GM12878 (cell line): ENCODE measurements around the gene SPATA3. TPM values are rescaled to one million over a fixed set of nuclear protein-coding genes. Genes with fewer than 3 reads are reported as not detected.

Experiments used
- ATAC-seq: fragments of 200-7000 bp; cut with Tn5 transposase; 3 replicates; pipeline ENCODE4 v1.9.1; 2020; ENCODE audit warnings: mild to moderate bottlenecking, moderate library complexity
- BruUV-seq: library from RNA; stranded (reverse); fragments of 400-500 nt; replicated peaks from 2 replicates; lab custom pipeline; 2021; lab: Mats Ljungman, UMichigan
- CTCF ChIA-PET: fragments of 300-600 bp; sonication (Branson Sonifier 250); formaldehyde crosslinking; extraction: SDS; loops from one replicate; lab custom pipeline; 2021; ENCODE audit warnings: inconsistent platforms; lab: Yijun Ruan, JAX
- POLR2A ChIA-PET: fragments of 350-600 bp; formaldehyde crosslinking; extraction: SDS; loops from one replicate; lab custom pipeline; 2021; ENCODE audit warnings: inconsistent platforms; lab: Charles Lee
- RAD21 ChIA-PET: fragments of 300-600 bp; sonication (Branson Sonifier 250); formaldehyde crosslinking; loops from one replicate; lab custom pipeline; 2023; ENCODE audit warnings: antibody characterized with exemption; ENCODE audit not compliant: unreplicated experiment; lab: Charles Lee
- SMC1A ChIA-PET: fragments of 300-600 bp; sonication (Branson Sonifier 250); formaldehyde crosslinking; loops from one replicate; lab custom pipeline; 2023; ENCODE audit not compliant: unreplicated experiment, uncharacterized antibody; lab: Charles Lee
- DNase-seq: peaks from one replicate; pipeline ENCODE4 v3.0.0-alpha.2; 2011; ENCODE audit warnings: low read depth, low spot score
- FAIRE-seq: peaks from 3 replicates; lab custom pipeline; 2011; peaks lifted over from hg19 to GRCh38; lab: Jason Lieb, UNC
- H2AFZ ChIP-seq: 2 replicates; pipeline ENCODE4 v1.6.0; 2011; ENCODE audit warnings: low read depth, low read length, control low read depth; ENCODE audit not compliant: control insufficient read depth
- H3K27ac ChIP-seq: 2 replicates; pipeline ENCODE4 v1.5.1; 2011; ENCODE audit warnings: control low read depth; ENCODE audit not compliant: control insufficient read depth, insufficient read depth
- H3K27me3 ChIP-seq, 2 experiments: replicated peaks in 1 of 2; 2 replicates each; pipeline versions ENCODE4 v1.6.0 to v1.6.1; 2011; ENCODE audit warnings: low read length in 1 of 2; ENCODE audit not compliant: control insufficient read depth in 2 of 2, insufficient read depth in 2 of 2
- H3K36me3 ChIP-seq, 2 experiments: 2 replicates each; pipeline ENCODE4 v1.5.1; 2011; ENCODE audit warnings: low read length in 1 of 2; ENCODE audit not compliant: control insufficient read depth in 2 of 2, insufficient read depth in 2 of 2
- H3K4me1 ChIP-seq: 2 replicates; pipeline ENCODE4 v1.6.1; 2011; ENCODE audit warnings: mild to moderate bottlenecking, low read length, moderate library complexity, mixed read lengths; ENCODE audit not compliant: control insufficient read depth, insufficient read depth
- H3K4me2 ChIP-seq: 2 replicates; pipeline ENCODE4 v1.6.0; 2011; ENCODE audit warnings: control low read depth; ENCODE audit not compliant: control insufficient read depth, insufficient read depth
- H3K4me3 ChIP-seq: fragments of 200-600 bp; sonication (generic); 2 replicates; pipeline ENCODE4 v1.5.1; 2016
- H3K79me2 ChIP-seq: 2 replicates; pipeline ENCODE4 v1.6.0; 2011; ENCODE audit warnings: low read length; ENCODE audit not compliant: control insufficient read depth, insufficient read depth
- H3K9ac ChIP-seq: 2 replicates; pipeline ENCODE4 v1.8.0; 2011; ENCODE audit warnings: low read length, control low read depth, mixed read lengths; ENCODE audit not compliant: control insufficient read depth, insufficient read depth
- H3K9me3 ChIP-seq: replicated peaks from 3 replicates; pipeline ENCODE4 v1.5.1; 2011; ENCODE audit warnings: mild to moderate bottlenecking, low read length; ENCODE audit not compliant: control insufficient read depth, insufficient read depth
- H4K20me1 ChIP-seq: 2 replicates; pipeline ENCODE4 v1.6.0; 2011; ENCODE audit not compliant: control insufficient read depth, insufficient read depth
- IRF3 ChIP-seq: fragments of 450-650 bp; IDR thresholded peaks from 2 replicates; pipeline ENCODE4 v1.6.1; 2014; ENCODE audit warnings: mild to moderate bottlenecking
- KDM1A ChIP-seq: fragments of 200-600 bp; sonication (generic); IDR thresholded peaks from 2 replicates; pipeline ENCODE4 v1.6.1; 2016; ENCODE audit warnings: borderline replicate concordance
- RELB ChIP-seq: fragments of 450-650 bp; IDR thresholded peaks from 2 replicates; pipeline ENCODE4 v1.6.1; 2017; ENCODE audit warnings: low read depth, mild to moderate bottlenecking, moderate library complexity
- SMAD1 ChIP-seq: fragments of 450-650 bp; IDR thresholded peaks from 2 replicates; pipeline ENCODE4 v1.6.1; 2018; ENCODE audit warnings: mild to moderate bottlenecking, low read depth; ENCODE audit not compliant: partially characterized antibody
- SP1 ChIP-seq: IDR thresholded peaks from one replicate; pipeline ENCODE4 v1.6.1; 2011; ENCODE audit warnings: low read depth, low read length
- TCF12 ChIP-seq: IDR thresholded peaks from 2 replicates; pipeline ENCODE4 v1.6.1; 2011; ENCODE audit warnings: low read depth, mild to moderate bottlenecking, low read length
- ZNF592 ChIP-seq: fragments of 450-650 bp; IDR thresholded peaks from 2 replicates; pipeline ENCODE4 v1.6.1; 2017; ENCODE audit warnings: mild to moderate bottlenecking, moderate library complexity
- WGBS: methylation state at CpG from one replicate; pipeline ENCODE4 v1.1.6; 2016; ENCODE audit warnings: low lambda C conversion rate; ENCODE audit not compliant: insufficient replicate concordance, insufficient coverage; ENCODE audit errors: missing lambda C conversion rate; 5-methylcytosine and 5-hydroxymethylcytosine counted together
- in situ Hi-C: fragments of 300-500 bp; cut with MboI; formaldehyde crosslinking; loops from 9 replicates; pipeline ENCODE4 v1.14.3; 2018; ENCODE audit warnings: mixed read lengths
- intact Hi-C: fragments of 100-400 bp; cut with micrococcal nuclease; formaldehyde crosslinking; loops from one replicate; pipeline ENCODE4 v1.14.2; 2022; ENCODE audit not compliant: unreplicated experiment
- polyA plus RNA-seq, 11 experiments: library from polyadenylated mRNA; depleted of rRNA in 4 of 11; unstranded in 6 of 11; stranded (reverse) in 5 of 11; fragments of >200 nt; fragmentation: Nextera tagmentation in 4 of 11; fragmentation: Illumina TruSeq in 1 of 11; extraction: Ambion mirVana in 4 of 11; extraction: Trizol in 1 of 11; gene quantifications; 1 replicate in 1 of 11; 2 replicates in 10 of 11; pipeline versions ENCODE4 v1.2.1 to v1.2.3, GENCODE V29; 2011 to 2016; ENCODE audit warnings: inconsistent platforms in 2 of 11, missing spikeins in 2 of 11, low read depth in 1 of 11
- total RNA-seq, 4 experiments: library from RNA; depleted of rRNA in 3 of 4; stranded (reverse); fragments of >200 nt in 3 of 4; fragmentation: Illumina TruSeq in 1 of 4; extraction: Trizol in 1 of 4; gene quantifications; 2 replicates each; pipeline versions ENCODE4 v1.2.1 to v1.2.3, GENCODE V29; 2013 to 2021

The SPATA3 gene
- total and polyA plus RNA-seq, 10 of the 15 experiments (the other 5 are each of a cell fraction or from before 2014, with no cell fraction given), result not detected

- Histone ChIP-seq H3K27ac (no peak overlapping the region), H3K4me2 (no peak overlapping the region), H3K4me3 (no peak overlapping the region), H3K36me3 (no peaks in the 10 kb centered on the region), H2AFZ (no peak overlapping the region), H3K79me2 (no peaks in the 10 kb centered on the region), H3K9ac (no peak overlapping the region), H4K20me1 (no peaks in the 10 kb centered on the region), H3K9me3 (no peaks in the 10 kb centered on the region), H3K27me3 (peaks cover 10% of the 10 kb centered on the region in 2 experiments; a peak in 3 of 4 replicates), H3K4me1 (no peaks in the 10 kb centered on the region)
- FAIRE-seq (no peak), ATAC-seq (no peak), DNase-seq (no peak)
- SMC1A ChIA-PET, result no interaction called here
- no peak for TF ChIP-seq RELB
- TF ChIP-seq IRF3, result no peak
- TF ChIP-seq SMAD1, result no peak
- TF ChIP-seq TCF12, result no peak
- TF ChIP-seq SP1, result no peak
- TF ChIP-seq ZNF592, result no peak
- TF ChIP-seq KDM1A, result no peak
- POLR2A ChIA-PET, result no interaction called here
- intact Hi-C loops (no loop called here), in situ Hi-C loops (no loop called here)
- RAD21 ChIA-PET, result interaction anchor here (1.1 kb wide), 1 partner anchor 11 kb away, joined by 3 read pairs; no protein-coding TSS in a partner anchor
- WGBS, result 22% methylated on average over 8 of the region's 8 CpGs
- CTCF ChIA-PET, result interaction anchor here (1.0 to 2.2 kb wide), 3 partner anchors 7 to 12 kb away, joined by 3 to 12 read pairs (median 4); no protein-coding TSS in a partner anchor
- BruUV-seq, result no TSS peak
These were observed 45.3 kb downstream of the SPATA3 start for GRCh38 chr2:231041061-231041689.
